Kidney capillary endothelial cell (primary cell): ENCODE data around the gene CYP4F12.
"Not testable (repeated sequence)": the region's sequence is repeated elsewhere in the genome, so short reads cannot be mapped to it uniquely, and the experiment has no call there.

Source experiments
- DNase-seq: peaks from one replicate; pipeline ENCODE4 v3.0.0-alpha.2; 2018; ENCODE audit warnings: low spot score

Gene CYP4F12

GRCh38 chr19:15651791-15652190 lies 21.1 kb upstream of the CYP4F12 start:
- DNase-seq, result no peak

GRCh38 chr19:15652559-15653278 lies 20.2 kb upstream of the CYP4F12 start:
- no peak for DNase-seq

GRCh38 chr19:15656467-15656866 lies 16.4 kb upstream of the CYP4F12 start:
- no peak for DNase-seq

- DNase-seq, result no peak
Observed at GRCh38 chr19:15663247-15663646, 9.6 kb upstream of the CYP4F12 start.

- DNase-seq, result no peak
Observed at GRCh38 chr19:15666186-15666585, 6.7 kb upstream of the CYP4F12 start.

GRCh38 chr19:15666883-15667282 lies 6.0 kb upstream of the CYP4F12 start:
- no peak for DNase-seq

GRCh38 chr19:15669440-15669839 lies 3.4 kb upstream of the CYP4F12 start:
- DNase-seq, result no peak

- DNase-seq, result no peak
Observed at GRCh38 chr19:15669891-15670290, 3.0 kb upstream of the CYP4F12 start.

GRCh38 chr19:15671237-15671821 lies 1.6 kb upstream of the CYP4F12 start:
- no peak for DNase-seq

GRCh38 chr19:15671891-15672579 lies 852 bp upstream of the CYP4F12 start:
- no peak for DNase-seq

GRCh38 chr19:15673176-15673654 lies 328 bp downstream of the CYP4F12 start:
- no peak for DNase-seq

- no peak for DNase-seq
Observed at GRCh38 chr19:15675560-15675959, 2.7 kb downstream of the CYP4F12 start.

GRCh38 chr19:15679089-15679488 lies 6.2 kb downstream of the CYP4F12 start:
- DNase-seq, result no peak

- not testable (repeated sequence) for DNase-seq
Observed at GRCh38 chr19:15679865-15680264, 7.0 kb downstream of the CYP4F12 start.

GRCh38 chr19:15680478-15681322 lies 7.8 kb downstream of the CYP4F12 start:
- DNase-seq, result no peak

- no peak for DNase-seq
Observed at GRCh38 chr19:15683411-15683810, 10.5 kb downstream of the CYP4F12 start.

- no peak for DNase-seq
Observed at GRCh38 chr19:15684828-15685227, 11.9 kb downstream of the CYP4F12 start.

- no peak for DNase-seq
Observed at GRCh38 chr19:15696654-15697194, 23.8 kb downstream of the CYP4F12 start.

- no peak for DNase-seq
Observed at GRCh38 chr19:15701757-15702533, 29.1 kb downstream of the CYP4F12 start.

GRCh38 chr19:15702534-15702930 lies 29.6 kb downstream of the CYP4F12 start:
- DNase-seq, result peak; percentile 14

- no peak for DNase-seq
Observed at GRCh38 chr19:15714638-15715037, 41.8 kb downstream of the CYP4F12 start.
